ENCODE data around the gene STT3B. TPM values are rescaled to one million over a fixed set of nuclear protein-coding genes. Genes with fewer than 3 reads are reported as not detected.

Gene STT3B
- total RNA-seq, 1 experiment from 2014 or later = 155 TPM

DNA sequence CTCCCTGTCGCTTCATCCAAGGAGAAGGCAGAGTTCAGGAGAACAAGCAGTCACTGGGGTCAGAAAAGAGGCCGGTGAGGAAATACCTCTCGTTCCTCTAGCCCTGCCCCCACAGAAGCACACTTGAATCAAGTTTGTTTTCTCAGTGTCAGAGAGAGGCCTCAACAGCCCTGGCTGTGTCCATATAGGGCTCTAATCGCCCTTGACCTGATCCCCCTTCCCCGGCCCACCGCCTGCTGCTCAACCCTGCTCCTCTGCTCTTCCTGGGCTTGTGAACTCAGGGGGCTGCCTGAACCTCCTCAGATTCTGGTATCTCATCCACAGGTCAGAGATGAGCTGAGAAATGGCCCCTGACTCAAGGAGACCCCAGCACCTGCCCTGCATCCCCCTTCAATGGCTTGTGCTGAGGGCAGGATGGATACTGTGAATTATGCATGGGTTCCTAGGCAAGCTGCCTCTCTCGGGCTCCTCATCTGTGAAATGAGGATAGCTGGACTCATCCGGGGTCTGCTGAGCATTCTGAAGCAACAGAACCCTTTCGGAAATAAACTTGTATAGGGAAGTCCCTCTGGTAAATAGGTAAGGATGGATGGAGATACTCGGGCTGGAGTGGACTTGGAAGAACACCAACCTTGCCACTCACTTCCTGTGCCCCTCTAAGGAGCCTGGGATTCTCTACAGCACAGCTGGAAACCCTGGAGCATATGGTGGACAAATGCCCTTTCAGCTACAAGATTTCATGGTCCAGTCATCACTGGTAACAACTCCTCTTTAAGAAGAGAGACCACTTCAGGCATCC lies 147.5 kb downstream of the STT3B start:
- intact Hi-C loops (cut with micrococcal nuclease; ENCODE audit: unreplicated experiment) = no loop called here
- H2AFZ ChIP-seq = no peak overlapping the region
- H3K4me1 ChIP-seq (replicated peaks; ENCODE audit: insufficient read depth) = no peaks in the 10 kb centered on the region
- H3K4me3 ChIP-seq = no peak overlapping the region
- H3K9me3 ChIP-seq (ENCODE audit: insufficient read depth, low read depth) = no peaks in the 10 kb centered on the region
- no peaks in the 10 kb centered on the region for H4K20me1 ChIP-seq (ENCODE audit: insufficient read depth)
- BruUV-seq (replicated peaks) = no TSS peak
- no peaks in the 10 kb centered on the region for H3K27me3 ChIP-seq (ENCODE audit: insufficient read depth, low read depth)
- H3K4me2 ChIP-seq = no peak overlapping the region
- no peak overlapping the region for H3K27ac ChIP-seq
- no peak for DNase-seq
- CTCF ChIA-PET = no interaction called here
- TF ChIP-seq, protein P1, sequence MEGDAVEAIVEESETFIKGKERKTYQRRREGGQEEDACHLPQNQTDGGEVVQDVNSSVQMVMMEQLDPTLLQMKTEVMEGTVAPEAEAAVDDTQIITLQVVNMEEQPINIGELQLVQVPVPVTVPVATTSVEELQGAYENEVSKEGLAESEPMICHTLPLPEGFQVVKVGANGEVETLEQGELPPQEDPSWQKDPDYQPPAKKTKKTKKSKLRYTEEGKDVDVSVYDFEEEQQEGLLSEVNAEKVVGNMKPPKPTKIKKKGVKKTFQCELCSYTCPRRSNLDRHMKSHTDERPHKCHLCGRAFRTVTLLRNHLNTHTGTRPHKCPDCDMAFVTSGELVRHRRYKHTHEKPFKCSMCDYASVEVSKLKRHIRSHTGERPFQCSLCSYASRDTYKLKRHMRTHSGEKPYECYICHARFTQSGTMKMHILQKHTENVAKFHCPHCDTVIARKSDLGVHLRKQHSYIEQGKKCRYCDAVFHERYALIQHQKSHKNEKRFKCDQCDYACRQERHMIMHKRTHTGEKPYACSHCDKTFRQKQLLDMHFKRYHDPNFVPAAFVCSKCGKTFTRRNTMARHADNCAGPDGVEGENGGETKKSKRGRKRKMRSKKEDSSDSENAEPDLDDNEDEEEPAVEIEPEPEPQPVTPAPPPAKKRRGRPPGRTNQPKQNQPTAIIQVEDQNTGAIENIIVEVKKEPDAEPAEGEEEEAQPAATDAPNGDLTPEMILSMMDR (conservative IDR thresholded peaks at IDR 0.05) = no peak
- TF ChIP-seq EZH2 (IDR thresholded peaks at IDR 0.05; ENCODE audit: low read depth) = no peak
- no peaks in the 10 kb centered on the region for H3K36me3 ChIP-seq (ENCODE audit: low read depth)
- POLR2A ChIA-PET (ENCODE audit: unreplicated experiment) = interaction anchor here (0.6 kb wide), 1 partner anchor 44 kb away, joined by 3 read pairs; no protein-coding TSS in a partner anchor
- H3F3A ChIP-seq (ENCODE audit: insufficient read depth, low read depth) = no peaks in the 10 kb centered on the region
- H3K79me2 ChIP-seq (ENCODE audit: low read depth) = no peaks in the 10 kb centered on the region
- H3K9me2 ChIP-seq (ENCODE audit: insufficient read depth) = no peaks in the 10 kb centered on the region
